GM21737 (cell line): Measurements from ENCODE around the gene MAGEA1.
"Not testable (repeated sequence)": the region's sequence is repeated elsewhere in the genome, so short reads cannot be mapped to it uniquely, and the experiment has no call there.

Experiments
- ATAC-seq: cut with Tn5 transposase; IDR thresholded peaks from one replicate; pipeline ENCODE4 v1.9.1; 2021; ENCODE audit warnings: mild to moderate bottlenecking, moderate library complexity; ENCODE audit not compliant: unreplicated experiment

Gene MAGEA1

GRCh38 chrX:153179131-153179530 lies at the start of gene MAGEA1:
Gene MAGEA1 (plus strand): TSS chrX:153179284. CDS start chrX:153182390, 3,106 bp downstream.
- no peak for ATAC-seq

- not testable (repeated sequence) for ATAC-seq
Observed at GRCh38 chrX:153132924-153133323, 46.2 kb upstream of the MAGEA1 start.

GRCh38 chrX:153139074-153139473 lies 40.0 kb upstream of the MAGEA1 start:
- ATAC-seq, result not testable (repeated sequence)

GRCh38 chrX:153146288-153146687 lies 32.8 kb upstream of the MAGEA1 start:
- ATAC-seq, result not testable (repeated sequence)

- ATAC-seq, result no peak
Observed at GRCh38 chrX:153153516-153153915, 25.6 kb upstream of the MAGEA1 start.

- ATAC-seq, result no peak
Observed at GRCh38 chrX:153157450-153157849, 21.6 kb upstream of the MAGEA1 start.

GRCh38 chrX:153158319-153158718 lies 20.8 kb upstream of the MAGEA1 start:
- no peak for ATAC-seq

- no peak for ATAC-seq
Observed at GRCh38 chrX:153161952-153162351, 17.1 kb upstream of the MAGEA1 start.

GRCh38 chrX:153164733-153165132 lies 14.4 kb upstream of the MAGEA1 start:
- no peak for ATAC-seq

GRCh38 chrX:153168423-153168822 lies 10.7 kb upstream of the MAGEA1 start:
- not testable (repeated sequence) for ATAC-seq

- no peak for ATAC-seq
Observed at GRCh38 chrX:153181822-153182221, 2.7 kb downstream of the MAGEA1 start.

- ATAC-seq, result no peak
Observed at GRCh38 chrX:153184787-153185186, 5.7 kb downstream of the MAGEA1 start.

GRCh38 chrX:153190381-153190780 lies 11.3 kb downstream of the MAGEA1 start:
- ATAC-seq, result no peak

GRCh38 chrX:153200462-153200861 lies 21.4 kb downstream of the MAGEA1 start:
- no peak for ATAC-seq

- no peak for ATAC-seq
Observed at GRCh38 chrX:153206425-153207046, 27.5 kb downstream of the MAGEA1 start.

- ATAC-seq, result no peak
Observed at GRCh38 chrX:153209347-153209746, 30.3 kb downstream of the MAGEA1 start.

- no peak for ATAC-seq
Observed at GRCh38 chrX:153214934-153215333, 35.9 kb downstream of the MAGEA1 start.

GRCh38 chrX:153216926-153217325 lies 37.8 kb downstream of the MAGEA1 start:
- no peak for ATAC-seq

- no peak for ATAC-seq
Observed at GRCh38 chrX:153225438-153226098, 46.5 kb downstream of the MAGEA1 start.

GRCh38 chrX:153226344-153227185 lies 47.5 kb downstream of the MAGEA1 start:
- no peak for ATAC-seq
